ENCODE measurements around the gene AKAP17A. TPM values are rescaled to one million over a fixed set of nuclear protein-coding genes. Genes with fewer than 3 reads are reported as not detected.

The AKAP17A gene
- total RNA-seq, 1 donor from 2014 or later: 84.7 TPM

DNA sequence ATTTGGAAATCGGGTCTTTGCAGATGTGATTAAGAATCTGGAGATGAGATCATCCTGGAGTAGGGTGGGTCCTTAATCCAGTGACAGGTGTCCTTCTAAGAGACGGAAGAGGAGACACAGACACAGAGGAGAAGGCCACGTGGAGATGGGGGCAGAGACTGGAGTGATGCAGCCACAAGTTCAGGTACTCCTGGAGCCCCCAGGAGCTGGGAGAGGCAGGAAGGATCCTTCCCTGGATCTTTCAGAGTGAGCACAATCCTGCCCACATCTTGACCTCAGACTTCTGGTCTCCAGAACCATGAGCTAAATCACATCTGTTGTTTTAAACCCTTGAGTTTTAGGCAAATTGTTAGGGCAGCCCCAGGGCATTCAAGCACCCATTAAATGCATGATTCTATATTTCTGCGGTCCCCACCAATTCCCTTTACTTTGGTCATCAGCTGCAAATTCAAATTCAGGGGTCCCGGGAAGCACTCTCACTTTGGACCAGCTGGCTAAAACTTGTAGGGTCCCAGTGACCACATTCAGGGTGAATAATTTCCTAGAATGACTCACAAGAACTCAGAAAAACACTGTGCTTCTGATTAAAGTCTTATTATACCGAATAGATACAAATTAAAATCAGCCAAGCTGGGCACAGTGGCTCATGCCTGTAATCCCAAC is 12.8 kb upstream of the AKAP17A start:
- ATAC-seq (ENCODE audit: low read depth) (peak; percentile 26), DNase-seq (no peak)
- intact Hi-C loops (cut with micrococcal nuclease): loop anchor here (10.0 kb wide), 1 partner anchor 254 kb away; no protein-coding TSS in a partner anchor
- Mint-ChIP-seq H3K27me3 (no peaks in the 10 kb centered on the region), H3K4me3 (peak overlapping the region; percentile 4), H3K9me3 (no peaks in the 10 kb centered on the region), H3K4me1 (peaks cover 16% of the 10 kb centered on the region), H3K36me3 (ENCODE audit: low read depth) (no peaks in the 10 kb centered on the region), H3K27ac (peak overlapping the region; percentile 19)
- ChIA-PET CTCF (no interaction called here), POLR2A (no interaction called here)
- TF ChIP-seq CTCF (IDR thresholded peaks at IDR 0.05): no peak

DNA sequence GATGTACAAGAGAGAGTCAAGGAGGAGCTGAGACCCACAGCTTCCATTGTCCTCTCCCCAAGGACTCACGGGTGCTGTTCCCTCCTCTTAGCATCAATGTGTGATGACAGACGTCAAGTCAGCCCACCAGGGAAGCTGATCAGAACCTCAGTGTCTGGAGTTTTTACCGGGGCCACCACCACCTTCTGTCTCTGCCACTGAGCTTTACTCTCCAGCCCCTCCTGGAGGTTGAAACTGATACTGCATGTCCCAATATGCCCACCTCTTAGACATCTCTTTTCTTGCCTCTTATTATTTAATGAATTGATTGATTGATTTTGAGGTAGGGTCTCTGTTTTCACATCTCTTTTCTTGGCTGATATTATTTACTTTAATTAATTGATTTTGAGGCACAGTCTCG is 10.3 kb upstream of the AKAP17A start:
- no peak overlapping the region for H3K27ac Mint-ChIP-seq
- H3K4me1 Mint-ChIP-seq: peaks cover 27% of the 10 kb centered on the region
- intact Hi-C loops (cut with micrococcal nuclease): loop anchor here (1.0 kb wide), 3 partner anchors 44 to 127 kb away; partner anchors contain the start of gene P2RY8
- TF ChIP-seq CTCF (IDR thresholded peaks at IDR 0.05): peak; percentile 51
- DNase-seq: no peak
- CTCF ChIA-PET: no interaction called here
- no peaks in the 10 kb centered on the region for H3K27me3 Mint-ChIP-seq
- POLR2A ChIA-PET: no interaction called here
- H3K36me3 Mint-ChIP-seq (ENCODE audit: low read depth): no peaks in the 10 kb centered on the region
- no peaks in the 10 kb centered on the region for H3K9me3 Mint-ChIP-seq
- no peak overlapping the region for H3K4me3 Mint-ChIP-seq
- ATAC-seq (ENCODE audit: low read depth): peak; percentile 80

DNA sequence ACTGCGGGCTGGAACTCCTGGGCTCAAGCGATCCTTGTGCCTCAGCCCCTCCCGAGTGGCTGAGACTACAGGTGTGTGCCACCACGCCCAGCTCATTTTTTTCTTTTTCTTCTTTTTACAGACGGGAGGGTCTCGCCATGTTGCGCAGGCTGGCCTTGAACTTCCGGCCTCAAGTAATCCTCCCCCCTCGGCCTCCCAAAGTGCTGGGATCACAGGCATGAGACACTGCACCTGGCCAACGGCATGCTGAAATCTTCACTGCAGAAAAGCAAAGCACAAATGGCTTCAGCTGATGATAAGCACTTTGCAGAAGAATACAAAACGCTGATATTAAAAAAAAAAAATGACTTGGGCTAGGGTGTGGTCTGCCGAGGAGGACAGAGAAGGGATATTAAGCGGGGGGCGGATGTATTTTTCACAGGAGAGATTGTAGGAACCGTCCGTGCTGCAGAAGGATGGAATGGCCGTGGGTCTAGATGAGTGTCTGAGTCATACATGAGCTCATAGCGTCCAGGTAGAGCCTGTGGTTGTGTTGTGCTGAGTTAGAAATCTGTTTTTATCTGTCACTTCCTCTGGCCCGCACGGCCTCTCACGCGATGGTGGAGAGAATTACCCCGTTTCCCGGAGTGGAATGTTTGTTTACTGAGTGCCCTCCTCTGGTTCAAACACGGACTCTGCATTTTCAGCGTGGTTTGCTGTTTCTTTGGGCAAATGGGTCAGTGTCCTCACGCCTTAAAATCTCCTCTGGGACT is 8.5 kb upstream of the AKAP17A start:
- H3K9me3 Mint-ChIP-seq: no peaks in the 10 kb centered on the region
- ChIA-PET POLR2A (no interaction called here), CTCF (no interaction called here)
- DNase-seq (no peak), ATAC-seq (ENCODE audit: low read depth) (peak; percentile 49)
- H3K4me3 Mint-ChIP-seq: peak overlapping the region; percentile 39
- H3K27me3 Mint-ChIP-seq: no peaks in the 10 kb centered on the region
- H3K36me3 Mint-ChIP-seq (ENCODE audit: low read depth): no peaks in the 10 kb centered on the region
- H3K27ac Mint-ChIP-seq: peak overlapping the region; percentile 56
- TF ChIP-seq CTCF (IDR thresholded peaks at IDR 0.05): no peak
- H3K4me1 Mint-ChIP-seq: peaks cover 37% of the 10 kb centered on the region
- intact Hi-C loops (cut with micrococcal nuclease): no loop called here

DNA sequence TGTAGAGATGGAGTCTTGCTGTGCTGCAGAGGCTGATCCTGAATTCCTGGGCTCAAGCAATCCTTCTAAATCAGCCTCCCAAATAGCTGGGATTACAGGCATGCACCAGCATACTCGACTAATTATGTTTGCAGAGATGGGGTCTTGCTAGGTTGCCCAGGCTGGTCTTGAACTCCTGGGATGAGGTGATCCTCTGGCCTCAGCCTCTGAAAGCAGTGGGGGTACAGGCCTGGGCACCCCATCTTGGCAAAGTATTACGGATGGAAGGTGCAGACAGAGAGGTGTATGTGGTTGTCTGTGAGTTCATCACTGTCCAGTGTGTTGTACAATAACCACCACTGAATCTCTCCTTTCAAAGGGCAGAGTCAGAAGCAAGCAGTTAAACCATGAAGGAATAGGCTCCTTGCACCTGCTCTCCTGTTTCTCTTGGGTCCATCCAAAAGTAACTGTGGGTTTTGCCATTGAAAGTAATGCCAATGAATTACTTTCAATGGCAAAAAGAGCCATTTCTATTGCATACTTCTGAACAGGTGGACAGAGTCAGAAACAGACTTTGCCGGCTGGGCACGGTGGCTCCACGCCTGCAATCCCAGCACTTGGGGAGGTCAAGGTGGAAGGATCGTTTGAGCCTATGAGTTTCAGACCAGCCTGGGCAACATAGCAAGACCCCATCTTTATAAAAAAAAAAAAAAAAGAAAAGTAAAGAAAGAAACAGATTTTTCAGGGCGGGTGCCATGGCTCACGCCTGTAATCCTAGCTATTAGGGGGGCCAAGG is 7.0 kb upstream of the AKAP17A start:
- ATAC-seq (ENCODE audit: low read depth) (no peak), DNase-seq (no peak)
- Mint-ChIP-seq H3K36me3 (ENCODE audit: low read depth) (no peaks in the 10 kb centered on the region), H3K4me1 (peaks cover 40% of the 10 kb centered on the region), H3K27me3 (no peaks in the 10 kb centered on the region), H3K9me3 (no peaks in the 10 kb centered on the region), H3K4me3 (no peak overlapping the region), H3K27ac (no peak overlapping the region)
- POLR2A ChIA-PET: no interaction called here
- CTCF ChIA-PET: no interaction called here
- intact Hi-C loops (cut with micrococcal nuclease): no loop called here
- no peak for TF ChIP-seq CTCF (IDR thresholded peaks at IDR 0.05)

DNA sequence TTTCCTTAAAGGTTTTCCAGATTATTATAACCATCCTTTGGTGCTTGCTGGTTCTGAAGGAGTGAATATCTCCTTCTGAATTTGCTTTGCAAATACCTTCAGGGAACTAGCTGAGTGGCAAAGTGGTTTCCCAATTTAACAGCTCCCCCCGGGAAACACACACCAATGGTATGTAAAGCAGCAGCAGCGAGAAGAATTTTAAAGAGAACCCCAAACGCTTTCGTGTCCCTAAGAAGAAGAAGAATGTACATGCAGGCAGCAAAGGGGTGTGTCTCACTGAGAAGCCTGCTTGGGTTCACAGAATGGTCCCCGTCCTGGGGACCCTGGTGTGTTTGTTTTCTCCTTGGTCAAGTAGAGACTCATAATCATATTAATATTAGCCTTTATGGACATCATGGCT is 4.2 kb upstream of the AKAP17A start:
- no peaks in the 10 kb centered on the region for H3K27me3 Mint-ChIP-seq
- peak overlapping the region; percentile 71 for H3K27ac Mint-ChIP-seq
- H3K4me3 Mint-ChIP-seq: peak overlapping the region; percentile 38
- CTCF ChIA-PET: no interaction called here
- no peak for TF ChIP-seq CTCF (IDR thresholded peaks at IDR 0.05)
- POLR2A ChIA-PET: no interaction called here
- peaks cover 4% of the 10 kb centered on the region for H3K36me3 Mint-ChIP-seq (ENCODE audit: low read depth)
- intact Hi-C loops (cut with micrococcal nuclease): loop anchor here (1.0 kb wide), 1 partner anchor 74 kb away; no protein-coding TSS in a partner anchor
- no peaks in the 10 kb centered on the region for H3K9me3 Mint-ChIP-seq
- no peak for DNase-seq
- H3K4me1 Mint-ChIP-seq: peaks cover 45% of the 10 kb centered on the region
- ATAC-seq (ENCODE audit: low read depth): peak; percentile 15
